NCI-H2081 (cell line): ENCODE measurements around the gene BMP7.
"Not testable (repeated sequence)": the region's sequence is repeated elsewhere in the genome, so short reads cannot be mapped to it uniquely, and the experiment has no call there.

ENCODE experiments used
- DNase-seq, 2 experiments: peaks; one replicate each; lab custom pipeline; 2025; lab: John Stamatoyannopoulos, UW

The BMP7 gene

GRCh38 chr20:57287901-57288300, 21.5 kb upstream of the BMP7 start:
- DNase-seq: no peak

GRCh38 chr20:57287007-57287880, 20.8 kb upstream of the BMP7 start:
- no peak for DNase-seq

GRCh38 chr20:57283860-57284259, 17.4 kb upstream of the BMP7 start:
- no peak for DNase-seq

GRCh38 chr20:57282670-57283361, 16.4 kb upstream of the BMP7 start:
- DNase-seq: no peak

GRCh38 chr20:57281900-57282299, 15.5 kb upstream of the BMP7 start:
- DNase-seq: no peak

GRCh38 chr20:57280221-57280620, 13.8 kb upstream of the BMP7 start:
- DNase-seq: no peak

GRCh38 chr20:57279548-57279947, 13.1 kb upstream of the BMP7 start:
- DNase-seq: not testable (repeated sequence)

- DNase-seq: no peak
Observed at GRCh38 chr20:57278457-57278856, 12.0 kb upstream of the BMP7 start.

- no peak for DNase-seq
Observed at GRCh38 chr20:57277398-57278105, 11.1 kb upstream of the BMP7 start.

GRCh38 chr20:57276221-57276620, 9.8 kb upstream of the BMP7 start:
- DNase-seq: no peak

GRCh38 chr20:57275813-57276212, 9.4 kb upstream of the BMP7 start:
- no peak for DNase-seq

GRCh38 chr20:57275334-57275733, 8.9 kb upstream of the BMP7 start:
- no peak for DNase-seq

- DNase-seq: no peak
Observed at GRCh38 chr20:57274846-57275245, 8.4 kb upstream of the BMP7 start.

- no peak for DNase-seq
Observed at GRCh38 chr20:57274299-57274698, 7.9 kb upstream of the BMP7 start.

- DNase-seq: no peak
Observed at GRCh38 chr20:57272883-57273535, 6.6 kb upstream of the BMP7 start.

- no peak for DNase-seq
Observed at GRCh38 chr20:57270204-57270984, 4.0 kb upstream of the BMP7 start.

- no peak for DNase-seq
Observed at GRCh38 chr20:57269148-57269984, 2.9 kb upstream of the BMP7 start.

GRCh38 chr20:57268399-57269076, 2.1 kb upstream of the BMP7 start:
- DNase-seq: no peak

GRCh38 chr20:57267158-57267821, 849 bp upstream of the BMP7 start:
- no peak for DNase-seq

GRCh38 chr20:57265997-57266290, 497 bp downstream of the BMP7 start:
- DNase-seq: no peak
